ENCODE measurements around the gene PCDHGA1. TPM values are rescaled to one million over a fixed set of nuclear protein-coding genes. Genes with fewer than 3 reads are reported as not detected.

PCDHGA1 gene
- total RNA-seq, 1 donor from 2014 or later = 4.6 TPM

GRCh38 chr5:141479776-141480175 is 149.5 kb downstream of the PCDHGA1 start:
- no peak for DNase-seq (ENCODE audit: low spot score)
- intact Hi-C loops (cut with DNase I) = loop anchor here (5.0 kb wide), 1 partner anchor 37 kb away; no protein-coding TSS in a partner anchor

GRCh38 chr5:141483902-141484301 is 153.6 kb downstream of the PCDHGA1 start:
- DNase-seq (ENCODE audit: low spot score) = no peak
- intact Hi-C loops (cut with DNase I) = no loop called here

DNA sequence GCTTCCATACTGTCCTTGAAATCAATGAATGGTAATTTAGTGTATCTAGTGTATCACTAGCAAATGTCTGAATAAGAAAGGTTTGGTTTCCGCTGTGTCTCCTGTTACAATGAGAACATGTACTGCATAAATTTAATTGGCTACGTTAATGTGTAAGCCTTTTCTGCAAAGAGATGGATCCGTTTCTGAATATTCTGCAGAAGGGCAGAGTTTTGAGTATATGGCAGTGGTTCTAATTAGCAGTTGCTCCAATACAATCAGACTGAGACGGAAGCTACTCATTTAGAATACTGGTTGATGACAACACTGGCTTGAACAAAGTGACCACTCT is 154.0 kb downstream of the PCDHGA1 start:
- intact Hi-C loops (cut with DNase I) = no loop called here
- DNase-seq (ENCODE audit: low spot score) = no peak

DNA sequence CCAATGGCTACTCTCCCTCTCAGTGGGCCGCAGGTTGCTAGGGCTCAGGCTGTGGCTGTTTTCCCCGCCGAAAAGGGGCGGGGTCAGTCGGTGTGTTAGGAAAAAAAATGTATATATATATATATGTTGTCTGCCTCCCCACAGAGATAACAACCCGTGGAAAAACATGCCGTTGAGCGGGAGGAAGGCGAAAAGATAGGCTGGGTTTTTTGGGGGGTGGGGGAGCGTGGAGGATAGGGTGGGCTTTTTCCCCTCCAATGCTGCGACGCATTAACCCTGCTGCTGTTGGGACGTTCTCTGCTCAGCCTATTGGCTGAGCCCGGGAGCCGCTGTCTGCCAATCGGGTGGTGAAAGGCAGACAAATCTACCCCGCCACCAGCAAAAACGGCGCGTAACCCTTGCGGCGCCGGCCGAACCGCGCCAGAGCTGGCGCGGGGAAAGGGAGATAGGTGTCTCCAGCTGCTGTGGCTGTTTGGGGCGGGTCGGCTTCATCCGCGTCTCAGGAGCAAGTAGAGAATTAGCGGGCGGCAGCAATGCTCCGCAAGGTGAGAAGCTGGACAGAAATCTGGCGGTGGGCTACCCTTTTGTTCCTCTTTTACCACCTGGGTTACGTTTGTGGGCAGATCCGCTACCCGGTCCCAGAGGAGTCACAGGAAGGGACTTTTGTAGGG is 154.5 kb downstream of the PCDHGA1 start, which contains the start of gene PCDHGC4:
PCDHGC4 (plus strand) TSS at position 390 of the 671 bp plus-strand sequence; CDS start at position 534, 144 bp downstream.
- DNase-seq (ENCODE audit: low spot score) = no peak
- intact Hi-C loops (cut with DNase I) = no loop called here

GRCh38 chr5:141485321-141486055 is 155.2 kb downstream of the PCDHGA1 start:
- intact Hi-C loops (cut with DNase I) = no loop called here
- DNase-seq (ENCODE audit: low spot score) = no peak

DNA sequence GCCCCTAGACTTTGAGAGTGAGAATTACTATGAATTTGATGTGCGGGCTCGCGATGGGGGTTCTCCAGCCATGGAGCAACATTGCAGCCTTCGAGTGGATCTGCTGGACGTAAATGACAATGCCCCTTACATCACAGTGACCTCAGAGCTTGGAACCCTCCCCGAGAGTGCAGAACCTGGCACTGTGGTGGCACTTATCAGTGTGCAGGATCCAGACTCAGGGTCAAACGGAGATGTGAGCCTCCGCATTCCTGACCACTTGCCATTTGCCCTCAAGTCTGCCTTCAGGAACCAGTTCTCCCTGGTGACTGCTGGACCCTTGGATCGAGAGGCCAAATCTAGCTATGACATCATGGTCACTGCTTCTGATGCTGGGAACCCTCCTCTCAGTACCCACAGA is 155.8 kb downstream of the PCDHGA1 start:
- intact Hi-C loops (cut with DNase I) = no loop called here
- no peak for DNase-seq (ENCODE audit: low spot score)

- DNase-seq (ENCODE audit: low spot score) = no peak
- intact Hi-C loops (cut with DNase I) = no loop called here
These were observed 156.8 kb downstream of the PCDHGA1 start for GRCh38 chr5:141487131-141487530.

- intact Hi-C loops (cut with DNase I) = no loop called here
- DNase-seq (ENCODE audit: low spot score) = no peak
These were observed 158.6 kb downstream of the PCDHGA1 start, which contains the start of gene PCDHGC5 for GRCh38 chr5:141488591-141489561. PCDHGC5 (plus strand) TSS chr5:141489081; CDS start chr5:141489241, 160 bp downstream.

DNA sequence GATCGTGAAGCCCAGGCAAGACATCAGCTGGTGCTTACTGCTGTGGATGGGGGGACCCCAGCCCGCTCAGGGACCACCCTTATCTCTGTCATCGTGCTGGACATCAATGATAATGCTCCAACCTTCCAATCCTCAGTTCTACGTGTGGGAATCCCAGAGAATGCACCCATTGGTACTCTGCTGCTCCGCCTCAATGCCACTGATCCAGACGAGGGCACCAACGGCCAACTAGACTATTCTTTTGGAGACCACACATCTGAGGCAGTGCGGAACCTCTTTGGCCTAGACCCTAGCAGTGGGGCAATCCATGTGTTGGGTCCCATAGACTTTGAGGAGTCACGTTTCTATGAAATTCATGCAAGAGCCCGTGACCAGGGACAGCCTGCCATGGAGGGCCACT is 159.5 kb downstream of the PCDHGA1 start:
- intact Hi-C loops (cut with DNase I) = no loop called here

DNA sequence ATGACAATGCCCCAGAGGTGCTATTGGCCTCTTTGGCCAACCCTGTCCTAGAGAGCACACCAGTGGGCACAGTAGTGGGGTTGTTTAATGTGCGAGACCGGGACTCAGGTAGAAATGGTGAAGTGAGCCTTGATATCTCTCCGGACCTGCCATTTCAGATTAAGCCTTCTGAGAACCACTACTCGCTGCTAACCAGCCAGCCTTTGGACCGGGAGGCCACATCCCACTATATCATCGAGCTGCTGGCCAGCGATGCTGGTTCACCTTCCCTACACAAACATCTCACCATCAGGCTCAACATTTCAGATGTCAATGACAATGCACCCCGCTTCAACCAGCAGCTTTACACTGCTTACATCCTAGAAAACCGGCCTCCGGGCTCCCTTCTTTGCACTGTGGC is 160.0 kb downstream of the PCDHGA1 start:
- DNase-seq (ENCODE audit: low spot score) = no peak
- intact Hi-C loops (cut with DNase I) = no loop called here

More for the DNA sequence above, 159.5 kb downstream of the PCDHGA1 start:
- DNase-seq (ENCODE audit: low spot score) = no peak

- DNase-seq (ENCODE audit: low spot score) = no peak
These were observed 160.5 kb downstream of the PCDHGA1 start for GRCh38 chr5:141490771-141491170.

DNA sequence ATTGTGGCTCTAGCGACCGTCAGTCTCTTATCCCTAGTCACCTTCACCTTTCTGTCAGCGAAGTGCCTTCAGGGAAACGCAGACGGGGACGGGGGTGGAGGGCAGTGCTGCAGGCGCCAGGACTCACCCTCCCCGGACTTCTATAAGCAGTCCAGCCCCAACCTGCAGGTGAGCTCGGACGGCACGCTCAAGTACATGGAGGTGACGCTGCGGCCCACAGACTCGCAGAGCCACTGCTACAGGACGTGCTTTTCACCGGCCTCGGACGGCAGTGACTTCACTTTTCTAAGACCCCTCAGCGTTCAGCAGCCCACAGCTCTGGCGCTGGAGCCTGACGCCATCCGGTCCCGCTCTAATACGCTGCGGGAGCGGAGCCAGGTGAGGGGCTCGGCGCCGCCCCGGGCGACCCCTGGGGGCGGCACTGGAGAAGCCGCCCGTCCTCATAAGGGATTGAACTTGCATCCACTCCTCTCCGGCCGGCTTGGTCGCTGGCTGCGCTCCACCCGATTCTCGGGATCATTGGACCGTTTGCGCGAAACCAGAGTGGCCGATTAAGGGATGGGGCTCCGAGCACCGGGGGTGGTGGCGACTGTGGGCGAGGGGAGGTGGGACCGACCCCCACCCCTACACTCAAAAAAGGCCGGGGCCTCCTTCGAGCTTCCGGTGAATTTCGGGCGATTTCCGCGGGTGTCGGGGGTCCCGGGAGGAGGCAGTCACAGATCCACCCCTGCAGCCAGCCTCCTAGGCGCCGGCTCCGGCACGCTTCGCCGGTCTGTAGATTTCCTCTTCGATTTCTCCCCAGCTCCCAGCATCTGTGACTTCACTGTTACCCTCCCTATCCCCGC is 161.2 kb downstream of the PCDHGA1 start:
- intact Hi-C loops (cut with DNase I) = no loop called here
- no peak for DNase-seq (ENCODE audit: low spot score)

More at GRCh38 chr5:141490771-141491170, 160.5 kb downstream of the PCDHGA1 start:
- intact Hi-C loops (cut with DNase I) = no loop called here

DNA sequence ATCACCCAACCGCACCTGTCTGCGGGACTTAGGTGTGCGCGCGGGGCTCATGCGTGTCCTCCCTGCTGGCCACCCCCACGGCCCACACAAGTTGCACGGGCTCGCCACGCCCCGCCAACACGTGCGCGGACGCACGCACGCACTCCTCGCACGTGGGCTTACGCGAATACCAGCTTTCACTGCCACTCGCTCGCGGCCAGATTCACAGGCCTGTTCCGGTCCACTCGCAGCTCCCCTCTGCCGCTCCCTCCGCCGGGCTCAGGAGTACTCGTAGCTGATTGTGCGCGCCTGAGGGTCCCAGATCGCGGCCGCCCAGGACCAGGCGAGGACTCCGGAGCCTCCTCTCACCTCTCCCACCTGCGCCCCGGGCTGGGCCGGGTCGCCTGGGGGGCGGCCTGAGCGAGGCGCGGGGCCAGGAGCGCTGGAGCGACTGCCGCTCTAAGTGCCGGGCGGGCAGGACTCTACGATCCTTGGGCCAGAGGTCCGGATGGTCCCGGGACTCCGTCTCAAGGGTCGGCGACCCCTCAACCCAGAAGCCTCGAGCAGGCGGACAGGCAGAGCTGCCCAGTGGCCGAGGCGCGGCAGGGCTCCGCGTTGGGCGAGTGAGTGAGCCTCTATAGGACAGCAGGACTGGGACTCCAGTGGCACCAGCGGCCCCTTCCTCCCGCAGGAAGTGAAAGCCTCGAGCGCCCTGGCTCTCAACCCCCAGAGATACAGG is 162.0 kb downstream of the PCDHGA1 start:
- no peak for DNase-seq (ENCODE audit: low spot score)
- intact Hi-C loops (cut with DNase I) = no loop called here

- intact Hi-C loops (cut with DNase I) = no loop called here
- no peak for DNase-seq (ENCODE audit: low spot score)
These were observed 163.4 kb downstream of the PCDHGA1 start for GRCh38 chr5:141493500-141494422.

GRCh38 chr5:141494761-141495452 is 164.6 kb downstream of the PCDHGA1 start:
- intact Hi-C loops (cut with DNase I) = no loop called here
- DNase-seq (ENCODE audit: low spot score) = no peak

DNA sequence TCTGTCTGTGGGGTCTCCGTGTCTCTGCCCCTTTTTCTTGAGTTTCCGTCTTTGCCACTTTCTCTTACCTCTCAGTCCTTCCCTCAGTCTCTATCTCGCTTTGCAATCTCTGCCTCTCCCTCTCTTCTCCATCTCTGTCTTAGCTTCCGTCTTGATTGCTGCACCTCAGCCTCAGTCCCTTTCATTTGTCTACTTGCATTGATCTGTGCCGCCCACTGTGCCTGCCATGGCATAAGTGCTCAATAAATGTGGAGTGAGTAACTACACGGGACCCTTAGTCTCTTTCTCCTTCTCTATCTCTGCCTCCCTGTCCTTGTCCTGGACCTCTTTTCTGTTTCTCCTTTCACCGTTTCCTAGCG is 165.1 kb downstream of the PCDHGA1 start:
- no peak for DNase-seq (ENCODE audit: low spot score)
- intact Hi-C loops (cut with DNase I) = no loop called here

DNA sequence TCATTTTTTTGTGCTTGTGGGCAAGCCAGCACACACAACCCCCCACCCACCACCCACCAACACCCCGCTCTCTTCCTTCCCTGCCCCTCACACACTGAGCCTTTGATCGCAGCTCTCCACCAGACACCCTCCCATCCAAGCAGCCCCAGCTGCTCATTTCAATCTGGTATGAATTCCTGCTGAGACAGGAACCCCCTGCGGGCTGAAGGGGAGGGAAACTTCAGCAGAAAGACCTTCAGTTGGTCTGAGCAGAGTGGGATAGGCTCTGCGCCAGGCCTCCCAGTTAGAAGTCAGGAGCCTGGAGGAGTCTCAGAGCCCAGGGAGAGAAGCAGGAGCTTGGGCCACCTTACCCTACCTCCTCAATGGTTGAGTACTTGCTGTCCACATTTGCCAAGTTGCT is 165.7 kb downstream of the PCDHGA1 start:
- DNase-seq (ENCODE audit: low spot score) = no peak
- intact Hi-C loops (cut with DNase I) = no loop called here
